HFF-Myc (cell line): ENCODE results near the gene BAHCC1.
"Not testable (repeated sequence)": the region's sequence is repeated elsewhere in the genome, so short reads cannot be mapped to it uniquely, and the experiment has no call there.

Experiments used
- DNase-seq: peaks from one replicate; pipeline ENCODE4 v3.0.0-alpha.2; 2011; ENCODE audit warnings: low read depth; ENCODE audit errors: extremely low read depth
- H3K4me3 ChIP-seq: replicated peaks from 2 replicates; pipeline ENCODE4 v1.5.1; 2011; ENCODE audit warnings: low read depth, mild to moderate bottlenecking, control low read depth, low read length
- TF ChIP-seq, protein P1 (sequence below): IDR thresholded peaks from 2 replicates; pipeline ENCODE4 v1.5.1; 2012; ENCODE audit warnings: mild to moderate bottlenecking, low read depth, low read length, control low read depth; ENCODE audit errors: missing control alignments

The BAHCC1 gene

DNA sequence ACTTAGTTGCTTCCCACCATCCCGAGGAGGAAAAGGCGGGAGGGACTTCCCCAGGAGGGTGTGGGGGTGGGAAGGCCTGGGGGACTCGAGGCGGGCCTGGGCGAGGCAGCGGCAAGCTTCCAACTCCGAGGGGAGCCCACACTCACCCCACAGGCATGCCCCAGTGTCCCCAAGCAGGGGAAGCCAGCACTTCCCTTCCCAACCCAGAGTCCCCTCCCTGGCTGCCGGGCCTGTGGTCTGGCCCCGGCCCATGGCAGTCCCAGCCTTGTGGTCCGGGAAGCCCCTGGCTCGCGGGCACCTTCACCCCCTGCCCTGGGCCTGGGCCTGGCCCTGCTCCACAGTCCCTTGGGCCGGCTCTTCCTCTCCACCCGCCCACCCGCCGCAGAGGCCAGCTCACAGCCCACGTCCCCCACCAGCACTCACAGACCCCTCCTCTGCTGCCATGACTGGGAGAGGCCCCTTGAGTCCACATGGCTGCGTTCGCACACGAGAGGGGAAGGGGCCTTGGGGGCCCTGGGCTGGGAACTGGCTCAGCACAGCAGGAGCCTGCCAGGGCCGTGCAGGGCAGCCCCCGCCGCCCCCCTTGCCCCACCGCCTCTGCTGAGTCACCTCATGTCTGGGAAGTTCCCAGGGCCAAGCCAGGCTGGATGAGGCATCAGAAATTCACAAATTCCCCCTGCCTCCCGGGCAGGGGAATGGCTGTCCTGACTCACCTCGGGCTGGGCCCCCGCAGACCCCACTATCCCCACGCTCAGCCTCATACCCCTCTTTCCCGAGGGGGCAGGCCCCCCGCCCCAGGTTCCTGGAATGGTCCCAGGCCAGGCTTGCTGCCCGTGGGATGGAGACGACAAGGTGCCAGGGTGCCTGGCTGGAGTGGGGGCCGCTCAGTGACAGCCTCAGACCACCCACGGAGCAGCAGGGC, 27.8 kb downstream of the BAHCC1 start:
- DNase-seq = no peak
- H3K4me3 ChIP-seq = peak overlapping the region; percentile 11; the same call in 1 of the 2 replicates
- TF ChIP-seq, protein P1, sequence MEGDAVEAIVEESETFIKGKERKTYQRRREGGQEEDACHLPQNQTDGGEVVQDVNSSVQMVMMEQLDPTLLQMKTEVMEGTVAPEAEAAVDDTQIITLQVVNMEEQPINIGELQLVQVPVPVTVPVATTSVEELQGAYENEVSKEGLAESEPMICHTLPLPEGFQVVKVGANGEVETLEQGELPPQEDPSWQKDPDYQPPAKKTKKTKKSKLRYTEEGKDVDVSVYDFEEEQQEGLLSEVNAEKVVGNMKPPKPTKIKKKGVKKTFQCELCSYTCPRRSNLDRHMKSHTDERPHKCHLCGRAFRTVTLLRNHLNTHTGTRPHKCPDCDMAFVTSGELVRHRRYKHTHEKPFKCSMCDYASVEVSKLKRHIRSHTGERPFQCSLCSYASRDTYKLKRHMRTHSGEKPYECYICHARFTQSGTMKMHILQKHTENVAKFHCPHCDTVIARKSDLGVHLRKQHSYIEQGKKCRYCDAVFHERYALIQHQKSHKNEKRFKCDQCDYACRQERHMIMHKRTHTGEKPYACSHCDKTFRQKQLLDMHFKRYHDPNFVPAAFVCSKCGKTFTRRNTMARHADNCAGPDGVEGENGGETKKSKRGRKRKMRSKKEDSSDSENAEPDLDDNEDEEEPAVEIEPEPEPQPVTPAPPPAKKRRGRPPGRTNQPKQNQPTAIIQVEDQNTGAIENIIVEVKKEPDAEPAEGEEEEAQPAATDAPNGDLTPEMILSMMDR = no peak

DNA sequence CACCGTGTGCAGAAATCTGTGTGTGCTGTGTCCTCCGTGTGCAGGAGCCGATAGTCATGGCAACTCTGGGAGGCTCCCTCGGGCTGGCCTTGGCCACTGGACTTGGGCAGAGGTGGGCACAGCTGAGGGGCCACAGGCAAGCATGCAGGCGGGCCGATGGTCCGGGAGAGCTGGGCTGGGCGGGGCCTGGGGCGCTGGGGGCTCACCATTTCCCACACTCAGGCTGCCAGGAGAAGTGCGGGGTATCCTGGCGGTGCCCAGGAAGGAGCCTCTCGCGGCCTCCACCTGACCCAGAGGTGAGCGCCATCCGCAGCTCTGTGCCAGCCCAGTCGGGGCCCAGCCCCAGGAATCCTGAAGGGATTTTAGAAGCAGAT, 28.4 kb downstream of the BAHCC1 start:
- no peak for DNase-seq
- no peak overlapping the region for H3K4me3 ChIP-seq
- TF ChIP-seq, protein P1 = no peak

DNA sequence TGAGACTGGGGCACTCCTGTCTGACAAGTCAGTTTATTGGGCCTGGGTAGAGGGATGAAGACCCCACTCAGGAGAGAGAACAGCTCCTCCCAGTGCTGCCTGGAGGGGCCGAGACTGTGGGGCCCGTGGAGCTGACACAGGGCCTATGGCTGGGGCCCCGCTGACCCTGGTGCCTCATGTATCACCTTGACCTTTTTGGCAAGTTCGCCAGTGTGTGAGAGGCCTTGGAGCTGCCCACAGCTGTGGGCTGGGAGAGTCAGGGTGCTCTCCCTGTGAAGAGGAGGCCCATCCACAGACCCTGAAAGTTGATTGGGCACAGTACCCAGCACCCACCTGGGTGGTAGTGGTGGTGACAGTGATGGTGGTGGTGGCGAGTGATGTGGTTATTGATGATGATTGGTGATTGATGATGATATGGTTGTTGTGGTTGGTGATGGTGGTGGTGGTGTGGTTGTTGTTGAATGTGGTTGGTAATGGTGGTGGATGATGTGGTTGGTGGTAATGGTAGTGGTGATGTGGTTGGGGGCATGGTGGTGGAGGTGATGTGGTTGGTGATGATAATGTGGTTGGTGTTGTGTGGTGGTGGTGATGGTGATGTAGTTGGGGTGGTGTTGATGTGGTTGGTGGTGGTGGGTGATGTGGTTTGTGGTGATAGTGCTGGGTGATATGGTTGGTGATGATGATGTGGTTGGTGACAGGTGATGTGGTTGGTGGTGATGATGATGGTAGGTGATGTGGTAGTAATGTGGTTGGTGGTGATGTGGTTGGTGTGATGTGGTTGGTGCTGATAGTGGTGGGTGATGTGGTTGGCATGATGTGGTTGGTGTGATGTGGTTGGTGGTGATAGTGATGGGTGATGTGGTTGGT, 29.1 kb downstream of the BAHCC1 start:
- TF ChIP-seq, protein P1 = no peak
- DNase-seq = no peak
- H3K4me3 ChIP-seq = no peak overlapping the region

DNA sequence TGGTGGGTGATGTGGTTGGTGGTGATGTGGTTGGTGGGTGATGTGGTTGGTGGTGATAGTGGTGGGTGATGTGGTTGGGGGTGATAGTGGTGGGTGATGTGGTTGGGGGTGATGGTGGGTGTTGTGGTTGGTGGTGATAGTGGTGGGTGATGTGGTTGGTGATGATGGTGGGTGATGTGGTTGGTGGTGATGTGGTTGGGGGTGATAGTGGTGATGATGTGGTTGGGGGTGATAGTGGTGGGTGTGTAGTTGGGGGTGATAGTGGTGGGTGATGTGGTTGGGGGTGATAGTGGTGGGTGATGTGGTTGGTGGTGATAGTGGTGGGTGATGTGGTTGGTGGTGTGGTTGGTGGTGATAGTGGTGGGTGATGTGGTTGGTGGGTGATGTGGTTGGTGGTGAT, 29.8 kb downstream of the BAHCC1 start:
- not testable (repeated sequence) for DNase-seq

DNA sequence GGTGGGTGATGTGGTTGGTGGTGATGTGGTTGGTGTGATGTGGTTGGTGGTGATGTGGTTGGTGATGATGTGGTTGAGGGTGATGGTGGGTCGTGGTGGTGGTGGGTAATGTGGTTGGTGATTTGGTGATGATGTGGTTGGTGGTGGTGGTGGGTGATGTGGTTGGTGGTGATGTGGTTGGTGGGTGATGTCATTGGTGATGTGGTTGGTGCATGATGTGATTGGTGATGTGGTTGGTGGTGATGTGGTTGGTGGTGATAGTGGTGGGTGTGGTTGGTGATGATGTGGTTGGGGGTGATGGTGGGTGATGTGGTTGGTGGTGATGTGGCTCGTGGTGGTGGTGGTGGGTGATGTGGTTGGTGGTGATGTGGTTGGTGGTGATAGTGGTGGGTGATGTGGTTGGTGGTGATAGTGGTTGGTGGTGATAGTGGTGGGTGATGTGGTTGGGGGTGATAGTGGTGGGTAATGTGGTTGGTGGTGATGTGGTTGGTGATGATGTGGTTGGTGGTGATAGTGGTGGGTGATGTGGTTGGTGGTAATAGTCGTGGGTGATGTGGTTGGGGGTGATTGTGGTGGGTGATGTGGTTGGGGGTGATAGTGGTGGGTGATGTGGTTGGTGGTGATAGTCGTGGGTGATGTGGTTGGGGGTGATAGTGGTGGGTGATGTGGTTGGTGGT, 30.6 kb downstream of the BAHCC1 start:
- H3K4me3 ChIP-seq, DNase-seq: not testable (repeated sequence)

More for the DNA sequence above, 29.8 kb downstream of the BAHCC1 start:
- H3K4me3 ChIP-seq = not testable (repeated sequence)

DNA sequence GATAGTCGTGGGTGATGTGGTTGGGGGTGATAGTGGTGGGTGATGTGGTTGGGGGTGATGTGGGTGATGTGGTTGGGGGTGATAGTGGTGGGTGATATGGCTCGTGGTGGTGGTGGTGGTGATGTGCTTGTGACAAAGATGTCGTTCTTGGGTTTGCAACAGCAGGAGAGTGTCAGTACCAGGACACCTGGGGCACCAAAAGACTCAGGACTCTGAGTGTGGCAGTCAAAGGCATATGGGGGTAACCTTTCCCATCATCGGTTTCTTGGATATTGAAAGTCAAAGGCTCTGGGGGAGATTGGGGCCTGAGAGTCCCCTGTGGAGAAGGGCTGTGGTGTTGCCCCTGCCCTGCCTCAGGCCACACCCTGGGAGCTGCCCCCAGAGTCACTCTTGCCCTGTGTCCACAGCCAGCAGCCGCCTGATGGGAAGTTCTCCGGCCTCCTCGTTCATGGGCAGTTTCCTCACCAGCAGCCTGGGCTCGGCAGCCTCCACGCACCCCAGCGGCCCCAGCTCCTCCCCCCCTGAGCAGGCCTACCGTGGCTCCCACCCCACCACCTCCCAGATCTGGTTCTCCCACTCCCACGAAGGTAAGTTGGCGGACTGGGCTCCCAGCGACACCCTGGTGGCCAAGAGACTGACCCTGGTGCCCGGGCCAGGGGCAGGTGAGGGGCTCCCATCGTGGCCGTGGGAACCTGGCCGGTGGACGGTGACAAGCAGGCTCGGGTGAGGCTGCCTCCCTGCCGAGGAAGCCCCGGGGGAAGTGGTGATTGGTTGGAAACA, 31.3 kb downstream of the BAHCC1 start:
- TF ChIP-seq, protein P1 = no peak
- no peak overlapping the region for H3K4me3 ChIP-seq
- DNase-seq = no peak
